Amygdala (tissue), 56 donors: ENCODE results near the gene WDR82.

Experiments used
- DNase-seq, 56 donors: peaks; one replicate each; lab custom pipeline; 2025; lab: John Stamatoyannopoulos, UW

WDR82 gene, protein sequence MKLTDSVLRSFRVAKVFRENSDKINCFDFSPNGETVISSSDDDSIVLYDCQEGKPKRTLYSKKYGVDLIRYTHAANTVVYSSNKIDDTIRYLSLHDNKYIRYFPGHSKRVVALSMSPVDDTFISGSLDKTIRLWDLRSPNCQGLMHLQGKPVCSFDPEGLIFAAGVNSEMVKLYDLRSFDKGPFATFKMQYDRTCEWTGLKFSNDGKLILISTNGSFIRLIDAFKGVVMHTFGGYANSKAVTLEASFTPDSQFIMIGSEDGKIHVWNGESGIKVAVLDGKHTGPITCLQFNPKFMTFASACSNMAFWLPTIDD

GRCh38 chr3:52278510-52279069 lies at the start of gene WDR82:
WDR82 (minus strand) TSS chr3:52278649; CDS start chr3:52278361, 288 bp downstream.
- DNase-seq, result peak; percentile 73 to 99 (median 92)

GRCh38 chr3:52327486-52328290 lies 49.2 kb upstream of the WDR82 start:
- DNase-seq, result no peak

- DNase-seq, result no peak
Observed at GRCh38 chr3:52326976-52327375, 48.5 kb upstream of the WDR82 start.

DNA sequence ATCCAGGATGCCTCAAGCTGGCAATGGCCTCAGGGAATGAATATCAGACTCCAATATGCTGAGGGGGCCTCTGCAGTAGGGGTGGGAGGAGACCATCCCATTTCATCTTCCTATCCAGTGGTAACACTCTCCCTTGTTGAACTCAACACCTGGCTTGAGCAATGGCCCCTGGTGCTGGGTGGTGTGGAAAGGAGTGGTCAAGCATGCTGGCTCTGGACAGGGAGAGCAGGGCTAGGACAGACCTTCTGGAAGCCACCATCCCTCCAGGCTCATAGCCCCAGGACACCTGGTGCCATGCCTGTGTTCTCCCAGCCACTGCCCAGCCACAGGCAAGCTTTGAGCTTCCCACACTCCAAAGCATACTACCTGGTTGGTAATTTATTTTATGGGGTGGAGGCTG lies 47.2 kb upstream of the WDR82 start:
- no peak for DNase-seq

DNA sequence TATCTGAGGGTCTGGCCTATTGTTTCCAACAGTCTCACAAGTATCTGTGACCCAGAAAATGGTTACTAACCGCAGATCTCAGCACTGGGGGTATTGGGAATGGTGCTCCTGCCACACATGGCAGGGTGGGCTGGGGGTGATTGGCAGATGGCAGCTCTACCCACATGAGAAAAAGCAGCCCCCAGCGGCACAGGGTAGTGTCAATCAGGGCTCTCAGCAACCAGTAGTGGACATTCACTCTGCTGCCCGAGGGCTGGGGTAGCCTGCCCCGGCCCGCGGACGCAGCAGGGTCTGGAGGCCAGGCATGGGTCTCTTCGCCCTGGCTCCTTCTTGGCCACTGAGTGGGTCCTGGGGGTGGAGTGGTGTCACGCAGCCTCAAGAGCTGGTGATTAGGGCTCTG lies 46.2 kb upstream of the WDR82 start:
- DNase-seq, result no peak

DNA sequence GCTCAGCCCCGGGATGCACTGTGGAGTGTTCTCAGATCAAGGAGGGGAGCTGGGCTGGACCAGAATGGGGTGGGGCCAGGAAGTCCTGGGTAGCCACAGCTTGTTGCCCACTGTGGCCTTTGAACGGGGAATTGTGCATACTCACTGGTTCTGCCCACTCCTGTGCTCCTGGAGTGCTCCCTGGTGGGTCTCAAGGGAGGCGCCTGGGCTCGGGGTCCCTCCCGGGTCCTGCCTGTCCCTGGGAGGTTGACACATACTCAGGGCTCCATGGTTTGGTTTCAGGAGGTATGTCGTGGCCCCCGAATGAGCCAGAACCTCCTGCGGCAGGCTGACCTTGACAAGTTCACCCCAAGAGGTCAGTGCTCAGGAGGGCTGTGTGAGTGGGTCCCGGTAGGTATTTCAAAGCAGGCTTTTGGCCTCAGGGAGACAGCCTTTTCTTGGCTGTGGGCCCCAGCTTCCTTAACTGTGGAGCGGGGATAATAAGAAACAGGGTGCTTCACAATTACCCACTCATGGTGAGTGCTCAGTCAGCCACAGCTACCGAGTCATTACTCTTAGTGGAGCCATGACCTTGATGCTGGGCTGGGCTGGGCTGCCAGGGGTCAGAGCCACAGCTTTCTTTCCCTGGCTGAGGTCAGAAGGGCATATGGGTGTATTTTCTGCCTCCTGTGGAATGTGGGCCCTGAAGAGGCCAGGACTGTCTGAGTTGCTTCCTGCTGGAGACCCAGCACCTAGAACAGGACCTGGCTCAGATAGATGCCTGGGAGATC lies 45.3 kb upstream of the WDR82 start:
- DNase-seq, result no peak

GRCh38 chr3:52322466-52322865 lies 44.0 kb upstream of the WDR82 start:
- no peak for DNase-seq

- no peak for DNase-seq
Observed at GRCh38 chr3:52321481-52321880, 43.0 kb upstream of the WDR82 start.

- DNase-seq, result no peak
Observed at GRCh38 chr3:52319921-52320595, 41.6 kb upstream of the WDR82 start.

GRCh38 chr3:52318186-52318816 lies 39.9 kb upstream of the WDR82 start:
- no peak for DNase-seq

DNA sequence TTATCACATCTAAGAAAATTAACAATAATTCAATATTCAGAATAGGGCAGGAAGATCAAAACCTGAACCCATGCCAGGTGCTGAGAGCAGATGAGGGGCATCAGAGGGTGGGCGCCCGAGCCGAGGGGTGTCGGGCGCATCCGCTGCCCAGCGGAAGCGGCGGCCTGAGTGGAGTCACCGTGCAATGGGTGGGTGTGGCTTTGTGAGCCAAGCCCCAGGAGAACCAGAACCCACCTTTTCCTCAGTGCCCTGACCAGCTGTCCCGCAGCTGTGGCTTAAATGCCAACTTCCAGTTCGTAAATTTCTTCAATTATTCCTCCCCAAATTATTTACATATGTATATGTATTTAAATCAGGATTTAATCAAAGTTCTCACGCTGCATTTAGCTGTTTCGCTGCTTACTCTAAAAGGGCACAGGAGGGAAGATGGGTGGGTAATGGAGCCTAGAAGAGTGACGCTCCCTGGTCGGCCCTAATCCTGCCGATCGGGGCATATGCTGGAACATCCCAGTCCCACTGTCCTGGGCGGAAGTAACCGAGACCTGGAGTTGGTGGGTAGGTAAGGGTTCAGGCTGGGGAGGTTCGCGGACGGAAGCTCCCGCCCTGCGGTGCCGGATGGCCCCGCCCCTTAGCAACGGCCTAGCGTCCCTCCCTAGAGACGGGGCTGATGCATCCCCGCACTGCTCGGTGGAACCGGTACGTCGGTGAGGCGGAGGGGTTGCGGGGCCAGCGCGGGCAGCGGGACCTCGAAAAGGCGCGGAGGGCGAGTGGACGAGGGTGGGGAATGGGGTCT lies 39.0 kb upstream of the WDR82 start:
- peak in 1 of 56 donors; percentile 5 for DNase-seq

- DNase-seq, result peak in 9 of 56 donors; percentile 5 to 68 (median 24)
Observed at GRCh38 chr3:52315977-52316764, 37.7 kb upstream of the WDR82 start, which contains the start of gene DNAH1. DNAH1 (plus strand) TSS chr3:52316319; CDS start chr3:52322443, 6,124 bp downstream.

DNA sequence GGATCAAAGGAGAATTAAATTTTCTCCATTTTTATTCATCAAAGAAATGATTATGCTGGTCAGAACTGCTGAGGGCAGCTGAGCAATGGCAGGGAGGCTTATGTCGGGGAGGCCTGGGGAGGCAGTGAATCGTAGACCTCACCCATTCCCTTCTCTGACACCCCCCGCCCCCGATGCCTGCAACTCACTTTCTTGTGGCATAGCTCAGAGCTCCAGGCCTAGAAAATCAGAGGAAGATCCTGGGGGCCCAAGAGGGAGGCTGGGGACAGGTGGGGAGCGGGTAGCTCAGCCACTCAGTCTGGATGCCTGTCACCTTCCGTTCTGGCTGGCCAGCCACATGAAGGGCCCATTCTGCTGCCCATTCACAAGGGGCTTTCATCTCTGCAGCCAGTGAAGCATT lies 36.6 kb upstream of the WDR82 start:
- no peak for DNase-seq

DNA sequence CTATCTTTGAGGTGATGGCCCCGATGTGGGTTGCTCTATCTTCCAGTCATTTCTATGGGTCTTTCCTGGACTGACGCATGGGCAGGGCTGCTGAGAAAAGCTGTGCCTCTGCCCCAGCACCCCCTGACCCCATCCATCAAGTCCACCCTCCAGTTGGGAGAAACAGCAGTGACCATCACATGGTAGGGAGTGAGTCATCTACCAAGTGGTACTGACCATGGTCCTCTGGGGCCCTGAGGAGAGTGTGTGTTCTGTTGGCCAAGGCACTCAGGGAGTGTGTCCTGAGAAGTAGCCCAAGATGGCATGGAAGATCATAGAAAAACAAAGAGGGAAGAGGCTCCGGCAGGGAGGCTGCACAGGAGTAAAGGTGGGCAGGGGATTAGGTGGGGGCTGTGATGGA lies 36.0 kb upstream of the WDR82 start:
- no peak for DNase-seq

DNA sequence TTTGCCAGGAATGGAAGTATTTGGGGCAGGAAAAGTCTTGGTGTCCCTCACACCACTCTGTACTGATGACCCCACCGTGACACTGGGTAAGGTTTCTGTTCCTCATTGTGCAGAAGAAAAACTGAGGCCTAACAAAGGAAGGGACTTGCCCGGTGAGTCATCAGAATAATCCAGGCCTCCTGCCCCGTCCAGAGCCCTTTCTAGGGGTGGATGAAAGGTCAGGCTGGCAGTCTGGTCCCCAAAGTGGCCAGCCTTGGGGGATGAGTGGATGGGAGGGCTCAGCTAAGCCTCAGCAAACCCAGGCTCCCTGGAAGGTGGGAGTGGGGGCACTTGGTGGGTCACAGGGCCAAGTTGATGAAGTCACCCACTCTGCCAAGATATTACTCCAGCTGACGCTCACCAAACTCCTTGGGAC lies 35.3 kb upstream of the WDR82 start:
- peak in 3 of 56 donors; percentile 3 to 17 (median 7) for DNase-seq

DNA sequence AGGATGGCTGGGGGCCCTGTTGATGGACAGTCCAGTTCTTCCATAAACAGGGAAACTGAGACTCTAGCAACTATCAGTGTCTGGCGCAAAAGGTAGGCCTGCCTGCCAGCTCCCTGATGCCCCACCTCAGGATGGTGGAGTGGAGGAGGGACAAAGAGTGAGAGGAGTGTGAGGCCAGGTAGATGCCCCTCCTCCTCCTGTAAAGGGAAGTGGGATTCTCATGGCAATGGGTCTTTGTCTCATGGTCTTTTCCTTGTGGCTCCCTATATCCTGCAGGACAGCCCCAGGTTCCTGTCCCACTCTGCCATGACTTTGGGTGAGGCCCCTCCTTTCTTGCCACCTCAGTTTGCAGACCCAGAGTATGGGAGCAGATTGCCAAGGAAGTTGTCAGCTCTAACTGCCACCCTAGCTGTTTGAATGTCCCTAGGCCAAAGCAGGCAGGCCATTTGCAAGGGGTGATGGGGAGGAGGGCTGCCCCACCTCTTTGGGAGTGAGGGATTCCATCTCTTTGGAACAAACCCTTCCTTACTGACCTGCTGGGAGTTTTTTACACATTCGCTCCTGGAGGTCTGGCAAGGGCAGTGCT lies 34.8 kb upstream of the WDR82 start:
- no peak for DNase-seq

DNA sequence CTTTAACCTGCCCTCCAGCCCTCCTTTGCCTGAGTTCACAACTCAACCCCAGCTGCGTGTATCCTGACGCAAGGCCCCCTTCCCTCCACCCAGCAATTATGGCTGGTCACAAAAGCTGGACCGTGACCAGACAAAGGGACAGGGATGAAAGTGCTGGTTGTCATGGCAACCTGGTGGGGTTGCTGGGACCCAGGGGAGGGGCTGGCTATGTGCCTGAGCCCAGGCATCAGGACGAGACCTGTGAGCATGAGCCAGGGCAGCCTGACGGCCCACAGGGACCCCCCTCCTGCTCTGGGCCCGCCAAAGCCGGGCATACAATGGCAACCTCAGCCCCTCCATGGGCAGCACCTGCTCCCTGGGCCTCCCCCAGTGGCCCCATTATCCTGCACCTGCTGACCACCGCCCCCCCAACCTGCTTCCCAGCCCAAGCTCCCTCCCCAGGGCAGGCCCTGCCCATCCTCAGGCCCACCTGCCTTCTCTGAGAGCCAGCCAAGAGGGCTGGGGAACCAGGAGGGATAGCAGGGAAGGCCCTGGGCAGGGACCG lies 33.2 kb upstream of the WDR82 start:
- DNase-seq, result peak in 1 of 56 donors; percentile 51
